ENCODE results near the gene TRIOBP. TPM values are rescaled to one million over a fixed set of nuclear protein-coding genes. Genes with fewer than 3 reads are reported as not detected.

The TRIOBP gene
- total RNA-seq, 2 donors from 2014 or later, result 74.7 to 82.2 TPM

- no peaks in the 10 kb centered on the region for H3K27me3 Mint-ChIP-seq (ENCODE audit: insufficient read depth)
- H3K9me3 Mint-ChIP-seq, result no peaks in the 10 kb centered on the region
- Histone ChIP-seq H3K9ac (ENCODE audit: extremely low read depth, low read length, poor library complexity, severe bottlenecking) (peak overlapping the region; percentile 24), H3K27ac (ENCODE audit: low read depth, low read length) (no peak overlapping the region), H3K27me3 (ENCODE audit: control insufficient read depth, insufficient read depth, low read length, poor library complexity, severe bottlenecking) (no peaks in the 10 kb centered on the region), H3K4me1 (ENCODE audit: control insufficient read depth, insufficient read depth, low read length) (peaks cover 4% of the 10 kb centered on the region), H3K4me3 (ENCODE audit: low read length) (peak overlapping the region; percentile 73), H3K9me3 (ENCODE audit: control insufficient read depth, low read length) (no peaks in the 10 kb centered on the region), H3K36me3 (ENCODE audit: control insufficient read depth, insufficient read depth, low read length) (no peaks in the 10 kb centered on the region)
- H3K4me1 Mint-ChIP-seq, result peaks cover 5% of the 10 kb centered on the region
- TF ChIP-seq CTCF (conservative IDR thresholded peaks at IDR 0.05), result no peak
- WGBS, 2 experiments (ENCODE audit: insufficient coverage in 1 of 2, insufficient read length in 1 of 2), result 30 to 57% methylated on average over 5 to 12 of the region's 17 CpGs
- no peaks in the 10 kb centered on the region for H3K36me3 Mint-ChIP-seq (ENCODE audit: low read depth)
- no peak for DNase-seq
- H3K27ac Mint-ChIP-seq, result peak overlapping the region; percentile 61
- H3K4me3 Mint-ChIP-seq, result peak overlapping the region; percentile 51
Measured at GRCh38 chr22:37675930-37676735, 20.7 kb upstream of the TRIOBP start.

- H3K4me3 Mint-ChIP-seq, result peak overlapping the region; percentile 51
- peak overlapping the region; percentile 61 for H3K27ac Mint-ChIP-seq
- no peaks in the 10 kb centered on the region for H3K9me3 ChIP-seq (ENCODE audit: control insufficient read depth, low read length)
- TF ChIP-seq CTCF (conservative IDR thresholded peaks at IDR 0.05), result no peak
- peaks cover 5% of the 10 kb centered on the region for H3K4me1 Mint-ChIP-seq
- peak overlapping the region; percentile 51 for H3K27ac ChIP-seq (ENCODE audit: low read depth, low read length)
- H3K9me3 Mint-ChIP-seq, result no peaks in the 10 kb centered on the region
- H3K27me3 ChIP-seq (ENCODE audit: control insufficient read depth, insufficient read depth, low read length, poor library complexity, severe bottlenecking), result no peaks in the 10 kb centered on the region
- 5 to 13% methylated on average over 8 to 42 of the region's 42 CpGs for WGBS, 2 experiments (ENCODE audit: insufficient coverage in 1 of 2, insufficient read length in 1 of 2)
- H3K36me3 ChIP-seq (ENCODE audit: control insufficient read depth, insufficient read depth, low read length), result no peaks in the 10 kb centered on the region
- H3K9ac ChIP-seq (ENCODE audit: extremely low read depth, low read length, poor library complexity, severe bottlenecking), result peak overlapping the region; percentile 24
- peak; percentile 97 for DNase-seq
- peaks cover 4% of the 10 kb centered on the region for H3K4me1 ChIP-seq (ENCODE audit: control insufficient read depth, insufficient read depth, low read length)
- no peaks in the 10 kb centered on the region for H3K36me3 Mint-ChIP-seq (ENCODE audit: low read depth)
- H3K4me3 ChIP-seq (ENCODE audit: low read length), result peak overlapping the region; percentile 73
- H3K27me3 Mint-ChIP-seq (ENCODE audit: insufficient read depth), result no peaks in the 10 kb centered on the region
Measured at GRCh38 chr22:37676736-37677492, 19.9 kb upstream of the TRIOBP start.

GRCh38 chr22:37677493-37677974, 19.3 kb upstream of the TRIOBP start:
- Mint-ChIP-seq H3K4me3 (peak overlapping the region; percentile 51), H3K27ac (no peak overlapping the region), H3K9me3 (no peaks in the 10 kb centered on the region), H3K27me3 (ENCODE audit: insufficient read depth) (no peaks in the 10 kb centered on the region), H3K4me1 (peaks cover 5% of the 10 kb centered on the region), H3K36me3 (ENCODE audit: low read depth) (no peaks in the 10 kb centered on the region)
- peak overlapping the region; percentile 73 for H3K4me3 ChIP-seq (ENCODE audit: low read length)
- H3K9ac ChIP-seq (ENCODE audit: extremely low read depth, low read length, poor library complexity, severe bottlenecking), result no peak overlapping the region
- peaks cover 4% of the 10 kb centered on the region for H3K4me1 ChIP-seq (ENCODE audit: control insufficient read depth, insufficient read depth, low read length)
- H3K36me3 ChIP-seq (ENCODE audit: control insufficient read depth, insufficient read depth, low read length), result no peaks in the 10 kb centered on the region
- H3K27me3 ChIP-seq (ENCODE audit: control insufficient read depth, insufficient read depth, low read length, poor library complexity, severe bottlenecking), result no peaks in the 10 kb centered on the region
- 78 to 91% methylated on average over 10 to 12 of the region's 15 CpGs for WGBS, 2 experiments (ENCODE audit: insufficient coverage in 1 of 2, insufficient read length in 1 of 2)
- H3K27ac ChIP-seq (ENCODE audit: low read depth, low read length), result no peak overlapping the region
- no peak for DNase-seq
- TF ChIP-seq CTCF (conservative IDR thresholded peaks at IDR 0.05), result no peak
- H3K9me3 ChIP-seq (ENCODE audit: control insufficient read depth, low read length), result no peaks in the 10 kb centered on the region

All from endodermal cell (in vitro differentiated cells).